Fibroblast of pulmonary artery (primary cell): Measurements from ENCODE around the gene TPD52L2.
"Not testable (repeated sequence)": the region's sequence is repeated elsewhere in the genome, so short reads cannot be mapped to it uniquely, and the experiment has no call there.

ENCODE experiments used
- DNase-seq: peaks from one replicate; pipeline ENCODE4 v3.0.0-alpha.2; 2010; ENCODE audit warnings: low read depth
- H3K4me3 ChIP-seq: replicated peaks from 2 replicates; pipeline ENCODE4 v1.5.1; 2011; ENCODE audit warnings: low read depth, mild to moderate bottlenecking, control low read depth, low read length, moderate library complexity
- CTCF ChIP-seq: IDR thresholded peaks from 2 replicates; pipeline ENCODE4 v1.5.1; 2011; ENCODE audit warnings: mild to moderate bottlenecking, control low read depth, low read length, inconsistent platforms; ENCODE audit errors: missing control alignments

Gene TPD52L2

GRCh38 chr20:63900413-63900812 lies 35.3 kb downstream of the TPD52L2 start:
- TF ChIP-seq CTCF = no peak
- DNase-seq = no peak
- no peak overlapping the region for H3K4me3 ChIP-seq

- TF ChIP-seq CTCF = no peak
- DNase-seq = no peak
- no peak overlapping the region for H3K4me3 ChIP-seq
These were observed 38.9 kb downstream of the TPD52L2 start for GRCh38 chr20:63903796-63904561.

- no peak overlapping the region for H3K4me3 ChIP-seq
- DNase-seq = no peak
- TF ChIP-seq CTCF = no peak
These were observed 43.1 kb downstream of the TPD52L2 start for GRCh38 chr20:63908008-63908682.

- TF ChIP-seq CTCF = no peak
- H3K4me3 ChIP-seq = no peak overlapping the region
- DNase-seq = peak; percentile 14
These were observed 46.1 kb downstream of the TPD52L2 start for GRCh38 chr20:63911176-63911575.

- TF ChIP-seq CTCF = no peak
- no peak for DNase-seq
- H3K4me3 ChIP-seq = no peak overlapping the region
These were observed 48.7 kb downstream of the TPD52L2 start for GRCh38 chr20:63913768-63914167.

- no peak for TF ChIP-seq CTCF
- DNase-seq = no peak
- H3K4me3 ChIP-seq = no peak overlapping the region
These were observed 50.4 kb downstream of the TPD52L2 start for GRCh38 chr20:63915471-63915870.

- DNase-seq, H3K4me3 ChIP-seq: not testable (repeated sequence)
These were observed 51.4 kb downstream of the TPD52L2 start for GRCh38 chr20:63916371-63916939.
